Skeletal muscle tissue (tissue), 4 donors: Measurements from ENCODE around the gene SLC37A1. TPM values are rescaled to one million over a fixed set of nuclear protein-coding genes. Genes with fewer than 3 reads are reported as not detected.

Source experiments
- H3K27ac ChIP-seq: one replicate; pipeline ENCODE4 v1.7.0; 2013; ENCODE audit warnings: mild to moderate bottlenecking, low read depth, low read length, inconsistent platforms
- H3K27me3 ChIP-seq, 3 donors: one replicate each; pipeline ENCODE4 v1.7.0; 2013; ENCODE audit warnings: low read length in 3 of 3; ENCODE audit not compliant: control insufficient read depth in 3 of 3, insufficient read depth in 3 of 3
- H3K36me3 ChIP-seq, 3 donors: one replicate each; pipeline ENCODE4 v1.7.0; 2013; ENCODE audit warnings: low read length in 3 of 3; ENCODE audit not compliant: control insufficient read depth in 3 of 3, insufficient read depth in 3 of 3
- H3K4me1 ChIP-seq, 3 donors: one replicate each; pipeline ENCODE4 v1.7.0; 2013; ENCODE audit warnings: low read length in 3 of 3, mild to moderate bottlenecking in 3 of 3; ENCODE audit not compliant: control insufficient read depth in 3 of 3, insufficient read depth in 3 of 3
- H3K4me3 ChIP-seq, 3 donors: one replicate each; pipeline ENCODE4 v1.7.0; 2013; ENCODE audit warnings: low read length in 3 of 3
- H3K9ac ChIP-seq, 3 donors: one replicate each; pipeline ENCODE4 v1.7.0; 2013; ENCODE audit warnings: low read length in 3 of 3, mild to moderate bottlenecking in 3 of 3, moderate library complexity in 2 of 3, low read depth in 1 of 3
- H3K9me3 ChIP-seq, 3 donors: one replicate each; pipeline ENCODE4 v1.7.0; 2013; ENCODE audit warnings: low read length in 3 of 3; ENCODE audit not compliant: control insufficient read depth in 3 of 3
- total RNA-seq: library from RNA; depleted of rRNA; stranded (reverse); fragments of >200 nt; gene quantifications from one replicate; pipeline ENCODE4 v1.2.3, GENCODE V29; 2014
- donor health status: Osteomylitis.

Gene SLC37A1
- total RNA-seq, 1 donor from 2014 or later: 2.1 TPM

- H3K9ac ChIP-seq: no peak overlapping the region
- no peak overlapping the region for H3K4me3 ChIP-seq
- no peak overlapping the region for H3K27ac ChIP-seq
- H3K36me3 ChIP-seq: no peaks in the 10 kb centered on the region
- H3K27me3 ChIP-seq: peaks cover 29 to 63% (median 35%) of the 10 kb centered on the region in 3 donors
- peaks cover 0 to 6% (median 2%) of the 10 kb centered on the region in 3 donors for H3K4me1 ChIP-seq
- no peaks in the 10 kb centered on the region for H3K9me3 ChIP-seq
These were observed 81.1 kb downstream of the SLC37A1 start for GRCh38 chr21:42594616-42595282.

DNA sequence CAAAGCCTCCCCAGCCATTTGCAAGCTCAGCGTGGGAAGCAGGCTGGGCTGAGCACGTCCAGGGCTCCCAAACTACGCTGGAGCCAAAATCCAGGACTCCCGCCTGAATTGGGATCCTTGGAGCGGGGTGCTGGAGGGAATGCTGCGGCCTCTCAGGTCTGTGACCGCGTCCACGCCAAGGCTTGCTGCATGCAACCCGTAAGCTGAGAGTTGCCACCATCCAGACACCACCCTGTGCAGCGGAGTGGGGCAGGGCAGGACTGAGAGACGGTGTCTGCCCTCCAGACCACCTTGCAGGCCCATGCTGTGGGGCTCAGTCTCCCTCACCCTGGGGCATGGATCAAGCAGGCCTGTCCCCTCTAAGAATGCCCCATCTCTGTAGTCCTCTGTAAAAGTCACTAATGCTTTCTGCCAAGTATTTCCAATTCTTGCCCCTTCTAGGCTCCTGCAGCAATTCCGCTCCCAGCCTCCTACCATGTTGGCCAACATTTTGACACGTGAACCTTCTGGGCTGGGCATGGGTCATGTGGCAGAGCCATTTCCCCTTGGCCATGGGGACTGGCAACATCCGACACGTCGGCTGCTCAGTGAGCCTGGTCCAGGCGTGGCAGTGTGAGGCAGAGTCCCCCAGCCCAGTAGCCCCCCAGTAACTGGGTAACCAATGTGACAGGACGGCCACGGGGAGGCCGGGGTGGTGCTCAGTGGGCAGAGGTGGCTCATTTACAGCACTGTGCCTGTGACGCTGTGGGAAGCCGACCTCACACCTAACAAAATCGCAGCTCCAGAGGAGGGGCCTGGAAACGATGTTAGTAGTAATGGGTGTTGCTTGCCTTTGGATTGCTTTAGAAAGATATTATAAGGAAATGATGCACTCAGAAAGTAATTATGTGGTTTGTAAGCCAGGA is 81.9 kb downstream of the SLC37A1 start:
- Histone ChIP-seq H3K9ac (no peak overlapping the region), H3K4me3 (no peak overlapping the region), H3K9me3 (no peaks in the 10 kb centered on the region), H3K27ac (no peak overlapping the region), H3K4me1 (peaks cover 0 to 6% (median 2%) of the 10 kb centered on the region in 3 donors), H3K27me3 (peaks cover 33 to 67% (median 38%) of the 10 kb centered on the region in 3 donors), H3K36me3 (no peaks in the 10 kb centered on the region)

DNA sequence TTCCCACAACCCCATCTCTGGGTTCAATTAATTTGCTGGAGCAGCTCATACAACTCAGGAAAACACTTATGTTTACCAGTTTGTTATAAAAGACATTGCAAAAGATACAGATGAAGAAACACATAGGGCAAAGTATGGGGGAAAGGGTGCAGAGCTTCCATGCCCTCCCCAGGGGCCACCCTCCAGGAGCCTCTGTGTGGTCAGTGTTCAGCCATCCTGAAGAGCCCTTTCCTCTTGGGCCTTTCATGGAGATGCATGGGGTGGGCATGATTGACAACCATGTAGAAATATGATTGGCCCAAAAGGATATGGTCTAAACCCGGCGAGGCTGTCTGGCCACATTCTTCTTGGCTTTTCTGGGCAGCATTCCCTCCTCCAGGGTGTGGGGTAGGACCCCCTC is 83.0 kb downstream of the SLC37A1 start:
- Histone ChIP-seq H3K36me3 (no peaks in the 10 kb centered on the region), H3K9me3 (no peaks in the 10 kb centered on the region), H3K27me3 (peaks cover 35 to 58% (median 36%) of the 10 kb centered on the region in 3 donors), H3K27ac (no peak overlapping the region), H3K4me1 (peaks cover 0 to 6% (median 2%) of the 10 kb centered on the region in 3 donors), H3K4me3 (no peak overlapping the region), H3K9ac (no peak overlapping the region)

DNA sequence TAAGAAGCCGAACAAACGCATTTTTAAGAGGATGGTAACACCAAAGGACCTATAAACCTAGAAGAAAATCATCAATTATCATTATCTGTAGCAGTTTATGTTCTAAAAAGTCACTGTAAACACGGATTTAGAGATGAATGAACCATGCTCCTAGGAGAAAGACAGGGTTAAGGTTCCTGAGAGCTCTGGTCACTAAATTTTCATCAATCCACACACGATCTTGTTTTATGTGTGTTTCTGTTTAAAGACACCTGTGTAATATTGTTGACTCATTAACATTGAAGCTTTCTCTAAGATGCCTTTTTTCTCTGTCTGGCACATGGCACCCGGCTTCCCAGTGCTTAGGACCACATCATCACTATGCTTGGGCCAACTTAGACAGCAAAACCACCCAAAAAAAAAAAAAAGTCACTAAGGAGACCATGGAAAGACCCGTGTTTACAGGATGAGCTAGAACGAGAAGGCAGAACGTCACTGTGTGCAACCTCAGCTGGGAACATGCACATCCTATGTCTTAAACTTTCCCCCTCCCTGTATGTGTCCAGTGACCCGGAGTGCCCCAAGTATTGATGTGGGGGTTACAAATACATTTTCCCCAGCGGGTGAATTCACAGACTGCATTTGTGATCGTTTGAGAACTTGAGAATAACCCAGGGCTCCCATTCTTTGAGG is 84.0 kb downstream of the SLC37A1 start:
- Histone ChIP-seq H3K4me1 (peaks cover 0 to 6% (median 2%) of the 10 kb centered on the region in 3 donors), H3K36me3 (no peaks in the 10 kb centered on the region), H3K27ac (no peak overlapping the region), H3K4me3 (no peak overlapping the region), H3K27me3 (peaks cover 28 to 50% (median 32%) of the 10 kb centered on the region in 3 donors), H3K9me3 (no peaks in the 10 kb centered on the region), H3K9ac (no peak overlapping the region)

DNA sequence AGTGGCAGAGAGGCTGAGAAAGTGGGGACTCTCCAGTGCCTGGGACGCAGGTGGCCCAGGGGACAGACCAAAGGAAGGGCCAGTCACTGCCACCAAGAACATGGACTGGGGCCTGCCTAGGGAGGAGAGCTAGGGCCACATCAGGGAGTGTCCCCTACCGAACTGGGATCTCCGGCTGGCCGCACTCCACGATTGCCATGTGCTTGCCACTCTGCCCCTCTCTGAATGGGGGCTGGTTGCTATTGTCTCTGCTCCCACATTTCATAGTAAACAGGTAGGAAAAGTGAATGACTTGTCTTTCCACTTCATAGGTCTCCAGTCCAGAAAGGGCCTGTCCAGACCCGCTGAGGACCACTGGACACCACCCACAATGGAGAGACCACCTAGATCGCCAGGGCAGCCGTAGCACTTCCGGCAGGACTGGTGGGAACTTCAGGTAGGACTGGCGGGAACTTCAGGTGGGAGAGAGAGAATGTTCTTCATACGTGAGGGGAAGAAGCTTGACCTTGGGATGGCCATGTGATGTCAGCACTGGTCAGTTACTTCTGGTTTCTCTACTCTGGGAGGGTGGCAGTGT is 84.6 kb downstream of the SLC37A1 start:
- Histone ChIP-seq H3K36me3 (no peaks in the 10 kb centered on the region), H3K4me1 (peaks cover 0 to 6% (median 2%) of the 10 kb centered on the region in 3 donors), H3K27ac (no peak overlapping the region), H3K4me3 (no peak overlapping the region), H3K9me3 (no peaks in the 10 kb centered on the region), H3K27me3 (peaks cover 22 to 44% (median 26%) of the 10 kb centered on the region in 3 donors), H3K9ac (no peak overlapping the region)

DNA sequence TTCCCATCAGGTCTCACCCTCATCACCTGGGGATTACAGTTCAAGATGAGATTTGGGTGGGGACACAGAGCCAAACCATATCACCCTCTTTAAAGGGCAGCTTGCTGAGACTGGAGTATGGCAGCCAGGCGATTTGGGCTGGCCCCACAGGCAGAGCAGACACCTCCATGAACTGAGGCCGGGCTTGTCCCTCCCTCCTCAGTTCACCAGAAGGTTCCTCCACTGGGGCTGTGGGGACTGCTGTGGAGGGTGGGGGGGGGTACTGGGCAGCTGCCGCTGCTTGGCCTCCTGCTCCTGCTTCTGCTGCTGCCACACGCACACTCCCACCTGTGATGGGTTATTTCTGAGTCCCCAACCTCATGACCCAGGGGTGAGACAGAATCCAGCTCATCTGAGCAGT is 85.8 kb downstream of the SLC37A1 start:
- no peak overlapping the region for H3K27ac ChIP-seq
- H3K9ac ChIP-seq: no peak overlapping the region
- peaks cover 16 to 36% (median 29%) of the 10 kb centered on the region in 3 donors for H3K27me3 ChIP-seq
- no peaks in the 10 kb centered on the region for H3K36me3 ChIP-seq
- H3K9me3 ChIP-seq: peaks cover 0 to 3% (median 0%) of the 10 kb centered on the region in 3 donors
- H3K4me1 ChIP-seq: peaks cover 0 to 6% (median 2%) of the 10 kb centered on the region in 3 donors
- no peak overlapping the region for H3K4me3 ChIP-seq

DNA sequence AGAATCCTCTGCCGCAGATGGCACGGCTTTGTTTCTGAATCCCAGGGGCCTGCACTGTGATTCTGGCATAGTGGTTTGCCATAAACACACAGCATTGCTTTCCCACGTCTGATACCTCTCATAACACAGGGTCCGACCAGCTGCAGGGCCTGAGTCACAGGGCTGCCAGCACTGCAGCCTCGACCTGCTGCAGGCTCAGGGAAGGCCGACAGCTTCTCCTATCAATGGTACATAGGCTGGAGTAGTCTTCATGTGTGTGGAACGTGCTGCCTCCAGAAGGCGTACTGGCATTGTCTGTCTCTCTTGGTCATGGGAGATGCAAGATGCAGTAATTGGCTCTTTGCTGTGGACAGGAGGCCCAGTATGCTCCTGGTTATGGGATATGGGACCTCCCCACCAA is 86.3 kb downstream of the SLC37A1 start:
- no peaks in the 10 kb centered on the region for H3K36me3 ChIP-seq
- no peak overlapping the region for H3K4me3 ChIP-seq
- no peak overlapping the region for H3K27ac ChIP-seq
- peaks cover 0 to 3% (median 0%) of the 10 kb centered on the region in 3 donors for H3K4me1 ChIP-seq
- H3K9me3 ChIP-seq: peaks cover 0 to 3% (median 0%) of the 10 kb centered on the region in 3 donors
- no peak overlapping the region for H3K9ac ChIP-seq
- H3K27me3 ChIP-seq: peaks cover 13 to 31% (median 26%) of the 10 kb centered on the region in 3 donors

DNA sequence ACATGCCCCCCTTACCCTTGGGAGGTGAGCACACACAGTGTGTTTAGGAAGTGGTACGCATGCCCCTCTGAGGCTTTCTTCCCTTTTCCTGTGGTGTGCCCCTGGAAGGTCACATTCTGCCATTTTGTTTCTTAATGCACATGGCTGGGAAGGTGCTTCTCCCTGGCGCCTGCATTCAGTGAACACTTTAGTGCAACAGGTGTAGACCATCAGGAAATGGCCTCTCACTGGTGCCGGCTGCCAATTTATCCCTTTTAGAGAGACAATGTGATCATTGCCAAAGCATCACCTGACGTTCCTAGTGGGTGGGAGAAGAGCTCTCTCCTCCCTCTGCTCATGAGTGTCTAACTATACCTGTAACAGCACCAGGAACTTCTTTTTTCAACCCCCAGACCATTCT is 88.0 kb downstream of the SLC37A1 start:
- Histone ChIP-seq H3K4me3 (no peak overlapping the region), H3K36me3 (no peaks in the 10 kb centered on the region), H3K4me1 (no peaks in the 10 kb centered on the region), H3K27me3 (peaks cover 6 to 21% (median 19%) of the 10 kb centered on the region in 3 donors), H3K9ac (no peak overlapping the region), H3K9me3 (peaks cover 0 to 4% (median 3%) of the 10 kb centered on the region in 3 donors), H3K27ac (no peak overlapping the region)

GRCh38 chr21:42607102-42607501 is 93.5 kb downstream of the SLC37A1 start:
- peaks cover 3 to 5% (median 4%) of the 10 kb centered on the region in 3 donors for H3K9me3 ChIP-seq
- H3K36me3 ChIP-seq: no peaks in the 10 kb centered on the region
- peaks cover 0 to 3% (median 0%) of the 10 kb centered on the region in 3 donors for H3K27me3 ChIP-seq
- H3K9ac ChIP-seq: no peak overlapping the region
- H3K4me1 ChIP-seq: no peaks in the 10 kb centered on the region
- no peak overlapping the region for H3K4me3 ChIP-seq
- H3K27ac ChIP-seq: no peak overlapping the region
